Adrenal gland (tissue), 12 donors: ENCODE data around the gene GPD1. TPM values are rescaled to one million over a fixed set of nuclear protein-coding genes. Genes with fewer than 3 reads are reported as not detected.
A peak's percentile ranks its signal among the peaks of the same experiment; 100 is the strongest.

Experiments
- DNase-seq, 7 donors: peaks; one replicate each; pipeline ENCODE4 v3.0.0-alpha.2; 2019 to 2020
- H3K27ac ChIP-seq, 5 donors: fragments of 200-600 bp; sonication (generic) in 4 of 5; 1 replicate in 3 of 5; 2 replicates in 2 of 5; pipeline versions ENCODE4 v1.5.1 to v1.8.0; 2016 to 2020; ENCODE audit warnings: mild to moderate bottlenecking in 1 of 5
- H3K27me3 ChIP-seq: fragments of 200-600 bp; 2 replicates; pipeline ENCODE4 v1.8.0; 2021
- H3K36me3 ChIP-seq, 2 donors: fragments of 200-600 bp; replicated peaks in 1 of 2; 1 replicate in 1 of 2; 2 replicates in 1 of 2; pipeline versions ENCODE4 v1.5.1 to v1.8.0; 2018 to 2022
- H3K4me1 ChIP-seq, 2 donors: fragments of 200-600 bp; replicated peaks in 1 of 2; 1 replicate in 1 of 2; 2 replicates in 1 of 2; pipeline versions ENCODE4 v1.5.1 to v1.8.0; 2018 to 2021
- H3K4me3 ChIP-seq, 4 donors: fragments of 200-600 bp; sonication (generic) in 3 of 4; one replicate each; pipeline ENCODE4 v1.5.1; 2016 to 2018
- H3K9me3 ChIP-seq, 3 donors: fragments of 200-600 bp; sonication (generic) in 1 of 3; replicated peaks in 1 of 3; 1 replicate in 2 of 3; 2 replicates in 1 of 3; pipeline versions ENCODE4 v1.5.1 to v1.8.0; 2016 to 2021
- CTCF ChIP-seq, 6 experiments: fragments of 450-650 bp in 4 of 6; fragments of 200-600 bp in 2 of 6; sonication (generic) in 1 of 6; IDR thresholded peaks; 1 replicate in 5 of 6; 2 replicates in 1 of 6; pipeline versions ENCODE4 v1.5.1 to v1.8.0; 2016 to 2021; ENCODE audit warnings: antibody characterized with exemption in 6 of 6, mild to moderate bottlenecking in 2 of 6, moderate library complexity in 1 of 6
- POLR2A ChIP-seq, 2 donors: fragments of 450-650 bp; IDR thresholded peaks; one replicate each; pipeline ENCODE4 v1.6.1; 2017; ENCODE audit warnings: antibody characterized with exemption in 2 of 2, mild to moderate bottlenecking in 2 of 2, moderate library complexity in 1 of 2
- WGBS, 4 donors: extraction: QIAGEN DNeasy Blood & Tissue Kit in 2 of 4; methylation state at CpG; one replicate each; pipeline versions ENCODE4 v1.1.5 to v1.1.7; 2013 to 2017; 5-methylcytosine and 5-hydroxymethylcytosine counted together
- intact Hi-C, 2 donors: fragments of 100-400 bp; cut with DNase I; formaldehyde crosslinking; loops; one replicate each; pipeline versions ENCODE4 v1.14.1 to v1.15.0; 2022 to 2023
- polyA plus RNA-seq, 3 donors: library from polyadenylated mRNA; stranded (reverse); fragments of 200-250 nt in 2 of 3; fragments of 350-450 nt in 1 of 3; fragmentation: Illumina TruSeq in 1 of 3; extraction: RNeasy Lipid Tissue Mini Kit (QIAGEN cat#74804) in 1 of 3; gene quantifications; one replicate each; pipeline ENCODE4 v1.2.3, GENCODE V29; 2013 to 2014
- total RNA-seq, 9 donors: library from RNA; depleted of rRNA in 4 of 9; stranded (reverse); fragments of >200 nt in 4 of 9; fragments of 120-200 nt in 1 of 9; fragmentation: NEBNext Ultra II Directional in 1 of 9; extraction: Animal tissue kit (Norgen Biotek cat#: 25700) in 1 of 9; gene quantifications; one replicate each; pipeline versions ENCODE4 v1.1.0 to v1.2.4, GENCODE V29; 2013 to 2023
- donor health status: healthy with polysubstance abuse.
- donor health status: Bipolar disorder and iron deficiency.
- donor health status: DM: yes; HTN: yes; CAD: no.
- donor health status: DM: no; HTN: no; CAD: no.
- donor health status: DM: no; HTN: no; CAD: no.
- donor health status: DM: yes; HTN: yes; CAD: no.

GPD1 gene
- total and polyA plus RNA-seq, 12 donors: 0.43 to 36.9 (median 2.6) TPM

GRCh38 chr12:50107416-50108268 lies 3.8 kb downstream of the GPD1 start:
- no peaks in the 10 kb centered on the region for H3K27me3 ChIP-seq
- DNase-seq: no peak
- peaks cover 28 to 34% of the 10 kb centered on the region in 2 donors for H3K4me1 ChIP-seq
- intact Hi-C loops: no loop called here
- no peak overlapping the region for H3K27ac ChIP-seq
- no peak overlapping the region for H3K4me3 ChIP-seq
- H3K36me3 ChIP-seq: no peaks in the 10 kb centered on the region
- 92 to 94% (median 93%) methylated on average over 13 to 17 of the region's 17 CpGs for WGBS, 4 donors
- no peak for TF ChIP-seq POLR2A (IDR thresholded peaks at IDR 0.05)
- no peak for TF ChIP-seq CTCF (IDR thresholded peaks at IDR 0.05)
- no peaks in the 10 kb centered on the region for H3K9me3 ChIP-seq

GRCh38 chr12:50109319-50109718 lies 5.5 kb downstream of the GPD1 start:
- 88 to 100% (median 94%) methylated on average over 2 to 3 of the region's 3 CpGs for WGBS, 4 donors
- Histone ChIP-seq H3K36me3 (no peaks in the 10 kb centered on the region), H3K27me3 (no peaks in the 10 kb centered on the region), H3K4me1 (peaks cover 31 to 36% of the 10 kb centered on the region in 2 donors), H3K27ac (peak overlapping the region in 4 of 5 donors; percentile 70 to 99 (median 85)), H3K4me3 (no peak overlapping the region), H3K9me3 (no peaks in the 10 kb centered on the region)
- no peak for DNase-seq
- intact Hi-C loops: no loop called here
- TF ChIP-seq CTCF (IDR thresholded peaks at IDR 0.05) (no peak), POLR2A (IDR thresholded peaks at IDR 0.05) (no peak)

GRCh38 chr12:50110127-50110761 lies 6.4 kb downstream of the GPD1 start:
- Histone ChIP-seq H3K36me3 (no peaks in the 10 kb centered on the region), H3K27ac (peak overlapping the region; percentile 28 to 99 (median 84)), H3K27me3 (no peaks in the 10 kb centered on the region), H3K4me1 (peaks cover 31 to 40% of the 10 kb centered on the region in 2 donors), H3K9me3 (no peaks in the 10 kb centered on the region), H3K4me3 (peak overlapping the region in 1 of 4 donors; percentile 4)
- no peak for TF ChIP-seq CTCF (IDR thresholded peaks at IDR 0.05)
- no peak for TF ChIP-seq POLR2A (IDR thresholded peaks at IDR 0.05)
- intact Hi-C loops: no loop called here
- WGBS, 4 donors: 25 to 47% (median 39%) methylated on average over 7 to 8 of the region's 8 CpGs
- peak; percentile 40 to 83 (median 52) for DNase-seq

GRCh38 chr12:50110762-50111351 lies 7.0 kb downstream of the GPD1 start:
- peak; percentile 69 to 91 (median 81) for DNase-seq
- Histone ChIP-seq H3K4me1 (peaks cover 31 to 40% of the 10 kb centered on the region in 2 donors), H3K27ac (peak overlapping the region; percentile 28 to 99 (median 84)), H3K36me3 (peaks cover 0 to 6% of the 10 kb centered on the region in 2 donors), H3K27me3 (no peaks in the 10 kb centered on the region), H3K9me3 (no peaks in the 10 kb centered on the region), H3K4me3 (peak overlapping the region in 1 of 4 donors; percentile 4)
- peak in 1 of 2 donors; percentile 39 for TF ChIP-seq POLR2A (IDR thresholded peaks at IDR 0.05)
- no peak for TF ChIP-seq CTCF (IDR thresholded peaks at IDR 0.05)
- intact Hi-C loops: no loop called here
- 23 to 34% (median 27%) methylated on average over 1 to 7 of the region's 7 CpGs for WGBS, 4 donors
